BJ (cell line): ENCODE data around the gene RAP1GDS1. TPM values are rescaled to one million over a fixed set of nuclear protein-coding genes. Genes with fewer than 3 reads are reported as not detected.

Source experiments
- CTCF ChIA-PET: fragments of 350-600 bp; formaldehyde crosslinking; extraction: SDS; loops from one replicate; lab custom pipeline; 2021; ENCODE audit warnings: antibody characterized with exemption, inconsistent platforms; lab: Yijun Ruan, JAX
- POLR2A ChIA-PET: fragments of 300-600 bp; sonication (Branson Sonifier 250); formaldehyde crosslinking; extraction: SDS; loops from one replicate; lab custom pipeline; 2021; ENCODE audit warnings: antibody characterized with exemption; lab: Charles Lee
- DNase-seq: peaks from one replicate; pipeline ENCODE4 v3.0.0-alpha.2; 2011; ENCODE audit warnings: low read depth
- H3K27me3 ChIP-seq: 2 replicates; pipeline ENCODE4 v1.6.0; 2011; ENCODE audit warnings: low read length; ENCODE audit not compliant: control insufficient read depth, insufficient read depth
- H3K36me3 ChIP-seq: 2 replicates; pipeline ENCODE4 v1.5.1; 2011; ENCODE audit warnings: low read length; ENCODE audit not compliant: control insufficient read depth, insufficient read depth
- H3K4me3 ChIP-seq: 2 replicates; pipeline ENCODE4 v1.5.1; 2011; ENCODE audit warnings: low read depth, mild to moderate bottlenecking, control low read depth, low read length
- CTCF ChIP-seq: IDR thresholded peaks from 2 replicates; pipeline ENCODE4 v1.5.1; 2011; ENCODE audit warnings: low read depth, mild to moderate bottlenecking, control low read depth, inconsistent platforms, low read length, moderate library complexity; ENCODE audit not compliant: insufficient read depth
- polyA minus RNA-seq: library from RNA; depleted of rRNA, polyadenylated mRNA; stranded (reverse); fragments of >200 nt; gene quantifications from 2 replicates; pipeline ENCODE4 v1.2.3, GENCODE V29; 2011; rRNA and poly(A)+ RNA removed
- polyA plus RNA-seq: library from polyadenylated mRNA; depleted of rRNA; stranded (reverse); fragments of >200 nt; gene quantifications from 2 replicates; pipeline ENCODE4 v1.2.3, GENCODE V29; 2011; rRNA removed

The RAP1GDS1 gene
- 35.1 and 61.6 TPM in 2 replicates for polyA plus RNA-seq
- polyA minus RNA-seq = 45.7 and 46.2 TPM in 2 replicates

GRCh38 chr4:98260579-98261404 lies at the start of gene RAP1GDS1:
Gene RAP1GDS1, plus strand, starts transcription at chr4:98261384. Its CDS starts 182 bp downstream, at chr4:98261566.
- H3K36me3 ChIP-seq = no peaks in the 10 kb centered on the region
- peak; percentile 84 for DNase-seq
- H3K27me3 ChIP-seq = no peaks in the 10 kb centered on the region
- H3K4me3 ChIP-seq = peak within 1 kb of the TSS; percentile 90
- TF ChIP-seq CTCF = no peak
- CTCF ChIA-PET = interaction anchor here (1.7 kb wide), 1 partner anchor 395 kb away, joined by 3 read pairs; no protein-coding TSS in a partner anchor
- POLR2A ChIA-PET = interaction anchor here (0.7 kb wide), 1 partner anchor 22 kb away, joined by 3 read pairs; no protein-coding TSS in a partner anchor

GRCh38 chr4:98222306-98222705 lies 38.9 kb upstream of the RAP1GDS1 start:
- ChIA-PET CTCF (interaction anchor here (1.4 kb wide), 1 partner anchor 20 kb away, joined by 5 read pairs; no protein-coding TSS in a partner anchor), POLR2A (no interaction called here)
- Histone ChIP-seq H3K4me3 (no peak overlapping the region), H3K27me3 (no peaks in the 10 kb centered on the region; the same call in 1 of the 2 replicates), H3K36me3 (no peaks in the 10 kb centered on the region)
- TF ChIP-seq CTCF = no peak
- DNase-seq = no peak

- no peaks in the 10 kb centered on the region for H3K27me3 ChIP-seq
- CTCF ChIA-PET = no interaction called here
- no peaks in the 10 kb centered on the region for H3K36me3 ChIP-seq
- TF ChIP-seq CTCF = no peak
- no peak for DNase-seq
- H3K4me3 ChIP-seq = no peak overlapping the region
- POLR2A ChIA-PET = interaction anchor here (0.6 kb wide), 1 partner anchor 14 kb away, joined by 3 read pairs; no protein-coding TSS in a partner anchor
Measured at GRCh38 chr4:98226396-98226795, 34.8 kb upstream of the RAP1GDS1 start.

- no peak for DNase-seq
- CTCF ChIA-PET = interaction anchor here (1.1 kb wide), 1 partner anchor 191 kb away, joined by 3 read pairs; no protein-coding TSS in a partner anchor
Measured at GRCh38 chr4:98230961-98231360, 30.2 kb upstream of the RAP1GDS1 start.

More at GRCh38 chr4:98230961-98231360, 30.2 kb upstream of the RAP1GDS1 start:
- Histone ChIP-seq H3K36me3 (no peaks in the 10 kb centered on the region), H3K27me3 (no peaks in the 10 kb centered on the region), H3K4me3 (no peak overlapping the region)
- no peak for TF ChIP-seq CTCF
- POLR2A ChIA-PET = no interaction called here
